NCI-H187 (cell line): Measurements from ENCODE around the gene TMEM94.
"Not testable (repeated sequence)": the region's sequence is repeated elsewhere in the genome, so short reads cannot be mapped to it uniquely, and the experiment has no call there.

ENCODE experiments used
- DNase-seq, 2 experiments: peaks; one replicate each; lab custom pipeline; 2025; lab: John Stamatoyannopoulos, UW

The TMEM94 gene

DNA sequence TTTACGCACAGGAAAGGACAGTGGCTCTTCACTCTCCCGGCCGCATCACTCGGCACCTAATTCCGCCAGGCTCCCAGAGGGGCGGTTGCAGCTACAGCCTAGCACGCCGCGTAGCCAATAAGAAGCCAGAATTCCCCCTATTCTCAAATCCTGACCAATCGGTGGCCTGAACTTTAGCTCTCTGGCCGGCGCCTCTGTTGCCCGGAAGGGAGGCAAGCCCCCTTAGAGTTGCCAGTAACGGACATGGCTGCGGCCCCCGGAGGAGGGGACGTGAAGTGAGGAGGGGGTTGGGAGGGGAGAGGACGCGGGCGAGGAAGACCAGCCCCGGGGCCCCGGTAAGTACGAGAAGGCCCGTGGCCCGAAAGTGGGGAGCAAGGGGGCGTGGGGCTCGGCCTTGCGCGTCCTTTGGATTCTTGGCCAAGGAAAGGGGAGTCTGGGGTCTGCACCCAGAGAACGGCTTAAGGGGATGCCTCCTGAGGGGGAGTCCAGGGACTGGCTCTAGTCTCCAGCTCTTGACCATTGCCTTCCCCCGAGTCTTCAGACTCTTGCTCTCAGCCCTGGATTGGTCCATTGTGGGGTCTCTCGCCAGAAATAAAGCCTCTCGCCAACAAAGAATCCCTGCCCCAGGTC is at the start of gene TMEM94:
TMEM94 (plus strand) TSS at position 219 of the 630 bp plus-strand sequence. CDS start 15,271 bp downstream, outside the sequence.
- DNase-seq = peak; percentile 86 to 93

DNA sequence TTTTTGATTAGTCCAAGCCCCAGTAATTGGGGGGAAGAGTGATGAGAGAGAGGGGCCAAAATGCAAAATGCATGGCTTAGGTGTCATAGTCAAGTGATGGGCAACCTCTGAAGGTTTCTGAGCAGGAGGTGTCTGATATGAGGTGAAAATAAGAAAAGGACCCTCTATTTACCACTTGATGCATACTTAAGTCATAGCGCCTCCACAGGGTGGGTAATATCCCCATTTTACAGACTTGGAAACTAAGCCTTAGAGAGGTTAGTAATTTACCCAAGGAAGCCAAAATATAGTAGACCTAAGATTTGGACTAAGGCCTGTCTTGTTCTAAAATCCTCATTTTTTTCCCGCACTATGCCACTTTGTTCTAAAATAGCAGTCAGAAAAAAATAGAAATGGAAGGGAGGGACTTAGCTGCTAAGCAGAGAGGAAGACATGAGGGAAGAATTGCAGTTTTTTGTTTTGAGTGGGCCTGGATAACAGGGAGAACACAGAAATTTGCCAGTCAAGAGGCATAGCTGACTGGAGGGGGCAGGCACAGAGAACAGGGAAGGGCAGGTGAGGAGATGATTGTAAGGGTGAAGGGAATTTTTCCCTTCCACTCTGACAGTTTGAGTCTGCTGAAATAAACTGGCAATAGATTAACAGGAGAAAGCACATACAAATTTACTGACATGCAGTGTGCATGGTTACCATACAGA is 48.6 kb upstream of the TMEM94 start:
- no peak for DNase-seq

DNA sequence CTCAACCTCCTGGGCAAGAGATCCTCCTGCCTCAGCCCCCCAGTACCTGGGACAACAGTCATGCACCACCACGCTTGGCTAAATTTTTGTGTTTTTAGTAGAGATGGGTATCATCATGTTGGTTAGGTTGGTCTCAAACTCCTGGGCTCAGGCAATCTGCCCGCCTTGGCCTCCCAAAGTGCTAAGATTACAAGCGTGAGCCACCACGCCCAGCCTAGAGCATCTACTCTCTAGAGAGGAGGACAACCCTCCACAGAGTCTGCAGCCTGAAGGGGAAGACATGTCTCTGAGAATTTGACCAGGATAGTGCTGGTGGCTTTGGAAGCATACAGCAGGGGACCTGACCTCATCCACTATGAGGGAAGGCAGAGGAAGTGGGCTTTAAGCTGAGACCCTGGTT is 46.3 kb upstream of the TMEM94 start:
- DNase-seq = no peak

DNA sequence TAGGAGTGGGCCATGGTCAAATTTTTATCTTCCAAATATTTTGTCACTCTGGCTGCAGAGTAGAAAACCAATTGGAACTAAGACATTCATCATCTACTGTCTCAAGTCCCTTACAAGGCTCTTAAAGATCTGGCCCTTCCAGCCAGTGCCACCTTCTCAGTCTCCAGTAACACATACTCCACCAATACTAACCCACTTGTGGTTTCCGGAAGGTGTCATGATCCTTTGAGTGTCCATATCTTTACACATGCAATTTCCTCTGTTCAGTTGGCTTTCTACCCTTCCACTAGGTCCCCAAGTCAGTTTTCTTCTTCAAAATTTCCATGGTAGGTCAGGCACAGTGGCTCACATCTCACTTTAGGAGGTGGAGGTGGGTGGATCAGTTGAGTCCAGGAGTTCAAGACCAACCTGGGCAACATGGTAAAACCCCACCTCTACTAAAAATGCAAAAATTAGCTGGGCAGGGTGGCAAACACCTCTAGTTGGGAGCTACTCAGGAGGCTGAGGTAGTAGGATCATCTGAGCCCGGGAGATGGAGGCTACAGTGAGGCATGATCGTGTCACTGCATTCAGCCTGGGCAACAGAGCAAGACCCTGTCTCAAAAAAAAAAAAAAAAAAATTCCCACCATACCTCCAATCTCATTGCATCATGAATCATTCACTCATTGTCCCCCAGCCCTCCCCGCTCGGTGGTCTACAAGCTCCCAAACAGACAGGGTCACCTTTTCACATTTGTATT is 44.9 kb upstream of the TMEM94 start:
- DNase-seq = no peak

DNA sequence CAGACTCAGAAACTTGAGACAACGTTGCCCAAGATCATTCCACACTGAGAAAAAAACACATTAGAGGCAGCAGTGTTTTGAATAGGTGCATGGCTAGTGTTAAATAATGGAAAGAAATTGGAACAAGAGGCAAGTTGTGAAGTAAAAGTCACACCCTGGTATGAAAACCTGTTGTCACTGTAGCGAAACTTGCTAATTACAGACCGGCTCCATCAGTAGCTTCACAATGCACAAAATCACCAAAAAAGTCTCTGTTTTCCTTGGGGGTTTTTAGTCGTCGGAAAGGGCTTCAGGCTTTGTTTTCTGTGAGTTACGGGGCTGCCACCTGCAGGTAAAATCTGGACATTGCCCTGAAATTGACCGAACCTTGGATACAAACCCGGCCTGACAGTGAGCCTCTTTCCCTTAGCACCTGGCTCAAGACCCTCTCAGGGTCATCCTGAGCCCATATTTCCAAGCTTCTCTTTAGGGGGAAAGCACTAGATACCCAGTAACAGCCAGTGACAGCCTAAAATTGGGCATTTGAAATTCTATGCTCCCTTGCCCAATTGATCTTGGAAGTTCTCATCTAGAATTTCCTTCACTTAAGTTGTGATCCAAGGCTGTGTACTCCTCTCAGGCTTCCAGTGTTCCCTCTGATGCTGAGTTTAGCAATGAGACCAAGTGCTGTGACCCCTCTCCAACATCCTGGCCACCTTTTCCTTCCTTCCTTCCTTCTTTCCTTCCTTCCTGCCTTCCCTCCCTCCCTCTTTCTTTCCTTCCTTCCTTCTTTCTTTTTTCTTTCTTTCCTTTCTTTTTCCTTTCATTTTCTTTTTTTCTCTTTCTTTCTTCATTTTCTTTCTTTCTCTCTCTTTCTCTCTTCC is 43.7 kb upstream of the TMEM94 start:
- DNase-seq = peak; percentile 15 to 31

DNA sequence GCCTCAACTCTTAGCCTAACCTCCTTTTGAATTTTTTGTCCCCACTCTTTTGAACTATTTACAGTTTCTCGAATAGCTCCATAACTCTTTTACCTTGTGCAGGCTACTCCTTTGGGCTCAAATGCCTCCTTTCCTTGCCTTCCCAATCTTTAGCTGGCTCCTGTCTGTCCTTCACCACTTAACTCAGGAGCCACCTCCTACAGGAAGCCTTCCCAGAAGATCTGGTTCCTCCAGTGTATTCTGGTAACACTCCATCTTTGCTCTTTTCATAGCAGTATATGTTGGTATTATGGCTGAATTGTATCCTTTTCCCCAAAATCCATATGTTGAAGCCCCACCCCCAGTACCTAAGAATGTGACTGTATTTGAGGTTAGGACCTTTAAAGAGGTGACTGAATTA is 41.9 kb upstream of the TMEM94 start:
- no peak for DNase-seq

DNA sequence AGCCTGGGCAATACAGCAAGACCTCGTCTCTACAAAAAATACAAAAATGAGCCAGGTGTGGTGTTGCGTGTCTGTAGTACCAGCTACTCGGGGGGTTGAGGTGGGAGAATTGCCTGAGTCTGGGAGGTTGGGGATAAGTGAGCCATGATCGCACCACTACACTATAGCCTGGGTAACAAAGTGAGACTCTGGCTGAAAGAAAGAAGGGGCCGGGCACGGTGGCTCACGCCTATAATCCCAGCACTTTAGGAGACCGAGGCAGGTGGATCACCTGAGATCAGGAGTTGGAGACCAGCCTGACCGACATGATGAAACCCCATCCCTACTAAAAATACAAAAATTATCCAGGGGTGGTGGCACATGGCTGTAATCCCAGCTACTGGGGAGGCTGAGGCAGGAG is 40.4 kb upstream of the TMEM94 start:
- DNase-seq = no peak

DNA sequence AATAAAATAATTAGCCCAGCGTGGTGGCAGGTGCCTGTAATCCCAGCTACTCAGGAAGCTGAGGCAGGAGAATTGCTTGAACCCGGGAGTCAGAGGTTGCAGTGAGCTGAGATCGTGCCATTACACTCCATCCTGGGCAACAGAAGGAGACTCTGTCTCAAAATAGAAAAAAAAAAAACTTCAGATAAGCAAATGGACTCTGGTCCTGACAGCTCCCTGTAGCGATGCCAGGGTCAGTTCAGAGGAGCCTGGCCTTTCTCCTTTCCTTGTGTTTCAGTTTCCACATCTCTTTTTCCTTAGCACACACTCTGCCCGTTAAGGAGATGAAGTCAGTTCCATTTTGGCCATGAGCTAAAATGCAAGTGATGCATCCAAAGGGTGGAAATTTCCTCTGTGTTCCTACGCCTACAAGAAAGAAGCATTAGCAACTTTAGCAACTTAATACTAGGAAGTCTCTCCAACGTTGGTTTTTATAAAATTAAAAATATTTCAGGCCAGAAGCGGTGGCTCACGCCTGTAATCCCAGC is 39.3 kb upstream of the TMEM94 start:
- no peak for DNase-seq

DNA sequence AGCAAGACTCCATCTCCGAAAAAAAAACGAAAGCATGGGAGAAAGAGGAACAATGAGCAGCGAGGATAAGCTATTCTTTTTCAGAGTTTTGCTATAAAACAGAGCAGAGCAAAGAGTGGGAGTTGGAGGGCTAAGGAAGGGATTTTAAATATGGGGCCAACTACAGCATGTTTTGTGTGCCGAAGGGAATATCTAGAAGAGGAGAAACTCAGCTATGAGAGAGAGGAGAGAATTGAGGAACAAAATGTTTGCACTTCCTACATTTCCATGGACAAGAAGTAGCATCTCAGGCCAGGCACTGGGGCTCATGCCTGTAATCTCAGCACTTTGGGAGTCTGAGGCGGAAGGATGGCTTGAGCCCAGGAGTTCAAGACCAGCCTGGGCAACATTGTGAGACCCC is 37.9 kb upstream of the TMEM94 start:
- no peak for DNase-seq

DNA sequence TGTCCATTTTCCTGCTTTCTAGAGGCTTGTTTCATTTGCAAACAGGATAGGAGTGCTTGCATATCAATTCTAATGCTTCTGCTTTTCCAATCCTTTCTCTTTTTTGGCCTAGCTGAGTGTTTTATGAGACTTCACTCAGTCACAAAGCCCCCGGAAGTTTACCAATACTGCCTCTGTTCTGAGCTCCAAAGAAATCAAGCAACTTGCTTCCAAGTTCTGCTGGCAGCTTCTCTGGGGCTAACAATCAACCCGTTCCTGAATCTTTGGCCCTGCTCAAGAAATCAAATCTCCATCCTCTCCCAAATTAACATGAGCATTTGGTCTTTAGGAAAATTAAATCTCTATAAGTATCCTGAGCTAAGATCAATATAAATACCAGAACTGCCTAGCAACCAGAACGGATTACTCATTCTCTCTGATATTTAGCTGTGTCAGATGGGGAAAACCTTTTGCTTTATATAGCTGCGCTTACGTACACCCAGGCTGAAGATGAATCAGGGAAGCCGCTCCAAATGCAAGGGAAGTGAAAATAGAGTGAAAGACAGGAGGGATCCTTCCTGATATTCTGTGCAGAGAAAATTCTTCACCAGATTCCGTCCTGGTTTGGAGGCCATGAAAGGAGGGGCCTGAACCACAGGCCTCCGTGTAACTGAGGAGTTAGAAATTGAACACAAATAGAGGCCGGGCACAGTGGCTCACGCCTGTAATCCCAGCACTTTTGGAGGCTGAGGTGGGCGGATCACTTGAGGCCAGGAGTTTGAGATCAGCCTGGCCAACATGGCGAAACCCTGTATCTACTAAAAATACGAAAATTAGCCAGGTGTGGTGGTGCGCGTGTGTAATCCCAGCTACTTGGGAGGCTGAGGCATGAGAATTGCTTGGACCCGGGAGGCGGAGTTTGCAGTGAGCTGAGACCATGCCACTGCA is 27.6 kb upstream of the TMEM94 start:
- no peak for DNase-seq

DNA sequence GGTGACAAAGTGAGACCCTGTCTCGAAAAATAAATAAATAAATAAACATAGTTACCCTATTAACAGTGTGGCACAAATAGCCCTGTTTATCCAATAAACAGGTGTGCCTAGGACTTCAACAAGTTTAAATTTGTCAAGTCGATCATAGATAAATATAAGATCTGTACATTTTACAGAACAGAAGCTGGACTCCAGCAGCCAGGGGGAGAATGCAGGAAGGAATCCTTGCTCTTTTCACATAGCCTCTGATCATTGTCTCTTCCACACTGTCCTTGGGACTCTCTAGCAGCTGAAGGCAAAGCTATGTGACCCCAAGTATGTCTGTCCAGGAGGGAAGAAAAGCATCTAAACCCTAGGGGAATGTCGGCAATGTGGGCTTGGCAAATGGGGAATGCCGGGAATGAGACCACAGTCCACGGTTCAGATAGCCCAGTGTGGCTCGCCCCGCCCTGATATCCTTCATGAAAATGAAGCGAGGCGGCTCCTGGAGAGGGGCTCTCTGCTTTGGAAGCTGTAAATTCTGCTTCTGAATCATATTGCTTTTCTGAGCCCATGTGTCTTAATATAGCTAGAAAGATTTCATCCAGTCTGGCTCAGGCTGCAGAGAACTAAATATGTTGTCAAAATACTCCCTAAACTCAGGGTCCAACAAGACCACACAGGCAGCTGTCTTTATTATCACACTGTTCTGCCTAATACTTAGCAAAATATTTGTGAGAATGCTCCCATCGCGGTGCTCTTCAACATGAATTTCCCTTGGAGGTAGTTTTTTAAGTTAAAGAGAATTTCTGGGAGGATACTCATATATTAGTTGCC is 26.1 kb upstream of the TMEM94 start:
- no peak for DNase-seq

DNA sequence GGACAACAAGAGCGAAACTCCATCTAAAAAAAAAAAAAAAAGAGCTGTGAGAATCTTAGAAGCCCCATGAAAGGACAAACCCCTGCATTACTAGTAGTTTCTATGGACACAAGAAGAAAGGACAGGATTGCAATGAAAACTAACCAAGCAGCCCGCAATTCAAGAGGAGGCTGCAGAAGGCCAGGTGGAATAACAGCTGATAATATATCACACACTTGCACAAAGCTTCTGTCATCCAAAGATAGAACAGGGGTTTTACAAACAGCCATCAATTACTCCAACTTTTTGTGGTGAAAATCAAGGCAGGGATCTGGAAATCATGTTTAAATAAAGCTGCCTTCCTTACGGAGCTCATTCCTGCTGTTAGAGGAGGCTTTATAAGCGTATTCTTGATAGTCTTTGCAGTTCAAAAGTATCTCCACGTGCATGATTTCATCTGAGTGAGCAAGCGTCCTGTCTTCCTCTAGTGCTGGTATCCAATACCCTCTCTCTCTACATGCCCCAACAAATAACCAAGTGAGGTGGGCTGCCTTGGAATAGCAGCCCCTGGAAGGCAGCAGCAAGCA is 23.1 kb upstream of the TMEM94 start:
- no peak for DNase-seq

DNA sequence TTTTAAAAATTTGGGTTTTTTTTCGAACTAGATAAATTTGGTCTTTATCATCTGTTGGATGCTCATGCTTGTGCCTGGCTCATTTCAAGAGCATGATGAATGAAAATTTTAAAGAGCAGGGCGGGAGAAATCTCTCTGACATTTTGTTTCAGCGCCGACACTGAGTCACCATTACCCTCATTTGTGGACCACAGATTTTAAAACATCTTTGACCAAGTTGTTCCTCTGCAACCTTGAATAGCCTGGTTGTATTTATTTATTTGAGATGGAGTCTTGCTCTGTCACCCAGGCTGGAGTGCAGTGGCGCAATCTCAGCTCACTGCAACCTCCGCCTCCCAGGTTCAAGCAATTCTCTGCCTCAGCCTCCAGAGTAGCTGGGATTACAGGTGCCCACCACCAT is 22.0 kb upstream of the TMEM94 start:
- not testable (repeated sequence) for DNase-seq

DNA sequence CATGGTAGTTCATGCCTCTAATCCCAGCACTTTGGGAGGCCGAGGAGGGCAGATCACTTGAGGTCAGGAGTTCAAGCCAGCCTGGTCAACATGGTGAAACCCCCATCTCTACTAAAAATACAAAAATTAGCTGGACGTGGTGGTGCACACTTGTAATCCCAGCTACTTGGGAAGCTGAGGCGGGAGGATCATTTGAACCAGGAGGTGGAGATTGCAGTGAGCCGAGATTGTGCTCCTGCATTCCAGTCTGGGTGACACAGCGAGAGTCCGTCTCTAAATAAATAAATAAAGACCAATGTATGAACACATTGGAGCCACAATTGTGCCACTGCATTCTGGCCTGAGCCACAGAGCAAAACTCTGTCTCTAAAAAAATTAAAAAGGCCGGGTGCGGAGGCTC is 19.0 kb upstream of the TMEM94 start:
- DNase-seq = not testable (repeated sequence)

DNA sequence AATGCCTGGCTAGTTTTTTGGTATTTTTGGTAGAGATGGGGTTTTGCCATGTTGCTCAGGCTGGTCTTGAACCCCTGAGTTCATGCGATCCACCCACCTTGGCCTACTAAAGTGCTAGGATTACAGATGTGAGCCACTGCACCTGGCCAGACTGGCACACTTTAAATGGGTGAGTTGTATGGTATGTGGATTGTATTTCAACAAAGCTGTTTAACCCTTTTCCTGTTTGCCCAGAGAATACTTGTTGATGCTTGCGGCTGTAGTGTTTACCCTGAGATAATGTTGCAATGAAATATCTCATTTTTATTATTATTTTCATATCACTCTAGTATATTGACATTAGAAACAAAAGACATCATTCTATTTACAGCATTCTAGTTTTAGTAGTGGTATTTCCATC is 17.1 kb upstream of the TMEM94 start:
- DNase-seq = no peak

DNA sequence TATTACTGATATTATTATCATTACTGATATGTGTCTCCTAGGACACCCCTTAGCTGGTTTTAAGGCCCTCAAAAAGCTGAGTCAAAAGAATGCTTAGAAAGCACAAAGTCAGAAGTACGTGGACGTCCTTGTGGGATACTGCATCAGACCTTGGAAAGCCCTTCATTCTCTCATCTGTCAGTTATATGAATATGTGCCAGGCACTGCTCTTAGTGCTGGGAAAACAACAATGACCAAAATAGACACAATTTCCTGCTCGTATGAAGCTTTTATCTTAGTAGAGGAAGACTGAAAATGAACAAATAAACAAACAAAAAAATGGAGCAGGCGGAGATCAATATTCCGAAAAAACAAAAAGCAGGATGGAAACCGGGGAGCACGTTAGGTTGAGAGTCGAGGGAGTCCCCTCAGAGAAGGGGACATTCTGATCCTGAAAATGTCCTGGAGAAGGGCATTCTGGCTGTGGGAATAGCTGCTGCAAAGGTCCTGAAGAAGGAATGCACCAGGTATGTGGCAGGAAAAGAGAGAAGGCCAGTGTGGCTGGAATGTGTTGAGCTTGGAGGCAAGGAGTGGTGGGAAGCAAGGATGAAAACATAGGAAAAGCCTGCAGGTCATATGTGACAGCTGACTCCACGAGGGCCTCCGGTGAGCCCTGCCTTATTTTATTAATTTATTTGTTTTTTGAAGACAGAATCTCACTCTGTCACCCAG is 15.5 kb upstream of the TMEM94 start:
- no peak for DNase-seq

DNA sequence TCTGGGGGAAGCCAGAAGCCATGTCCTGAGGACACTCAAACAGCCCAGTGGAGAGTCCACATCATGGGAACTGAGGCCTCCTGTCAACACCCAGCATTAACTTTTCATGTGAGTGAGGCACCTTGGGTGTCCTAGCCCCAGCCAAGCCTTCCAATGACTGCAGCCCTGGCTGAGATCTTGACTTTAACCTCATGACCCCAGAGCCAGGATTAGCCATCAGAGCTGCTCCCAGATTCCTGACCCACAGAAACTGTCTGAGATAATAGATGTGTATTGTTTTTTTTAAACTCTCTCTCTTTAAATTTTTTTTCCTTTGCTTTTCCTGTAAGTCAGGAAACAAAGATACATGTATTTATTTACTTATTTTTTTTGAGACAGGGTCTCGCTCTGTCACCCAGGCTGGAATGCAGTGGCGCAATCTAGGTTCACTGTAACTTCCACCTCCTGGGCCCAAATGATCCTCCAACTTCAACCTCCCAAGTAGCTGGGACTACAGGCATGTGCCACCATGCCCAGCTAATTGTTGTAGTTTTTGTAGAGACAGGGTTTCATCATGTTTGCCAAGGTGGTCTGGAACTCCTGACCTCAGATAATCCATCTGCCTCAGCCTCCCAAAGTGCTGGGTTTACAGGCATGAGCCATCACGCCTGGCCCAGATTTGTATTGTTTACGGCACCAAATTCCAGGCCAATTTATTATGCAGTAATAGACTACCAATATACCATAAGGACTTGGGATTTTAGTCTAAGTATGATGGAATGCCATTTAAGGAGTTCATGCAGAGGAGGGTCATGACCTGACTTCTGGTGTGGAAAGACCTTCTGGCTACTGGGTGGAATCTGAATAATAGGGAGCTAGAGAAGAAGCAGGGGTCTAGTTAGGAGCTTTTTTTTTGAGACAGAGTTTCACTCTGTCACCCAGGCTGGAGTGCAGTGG is 14.0 kb upstream of the TMEM94 start:
- DNase-seq = no peak

DNA sequence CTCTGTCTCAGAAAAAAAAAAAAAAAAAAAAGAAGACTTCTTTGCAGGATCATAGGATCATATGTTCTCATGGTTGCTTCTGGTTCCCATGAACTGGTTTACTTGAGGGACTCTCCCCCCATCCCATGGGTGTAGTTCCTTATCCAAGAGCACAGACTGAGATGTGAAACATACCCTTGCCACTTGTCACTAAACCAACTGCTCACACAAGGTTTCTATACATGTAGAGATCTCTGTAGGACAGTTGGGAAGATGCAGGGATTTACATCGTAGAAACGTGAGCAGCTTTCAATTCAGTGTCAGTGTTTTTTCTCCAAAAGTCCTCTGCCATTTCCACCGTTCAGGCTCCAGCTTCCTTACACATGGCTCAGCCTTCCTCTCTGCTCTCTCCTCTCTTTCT is 11.1 kb upstream of the TMEM94 start:
- DNase-seq = no peak
